HG03139 (cell line): ENCODE data around the gene PNLDC1.
"Not testable (repeated sequence)": the region's sequence is repeated elsewhere in the genome, so short reads cannot be mapped to it uniquely, and the experiment has no call there.

Experiments used
- ATAC-seq: cut with Tn5 transposase; IDR thresholded peaks from one replicate; pipeline ENCODE4 v1.9.1; 2021; ENCODE audit not compliant: unreplicated experiment

PNLDC1 gene

DNA sequence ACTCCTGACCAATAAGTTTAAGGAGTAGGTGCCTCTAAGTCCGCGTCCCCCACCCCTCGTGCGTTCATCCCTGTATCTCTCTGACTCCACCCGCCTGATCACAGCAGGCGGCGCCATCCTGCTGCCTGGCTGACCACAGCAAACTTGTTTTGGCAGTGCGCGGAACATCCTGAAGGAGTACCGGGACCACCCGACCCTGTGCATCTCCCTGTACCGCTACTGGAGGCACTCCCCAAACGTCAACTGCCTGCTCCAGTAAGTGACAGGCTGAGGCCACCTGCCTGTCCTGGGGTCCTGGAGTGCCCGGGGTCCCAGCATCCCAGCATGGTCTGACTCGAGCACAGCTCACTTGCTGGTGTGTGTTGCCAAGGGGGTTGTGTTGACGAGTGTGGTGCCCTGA is 19.0 kb downstream of the PNLDC1 start:
- no peak for ATAC-seq

DNA sequence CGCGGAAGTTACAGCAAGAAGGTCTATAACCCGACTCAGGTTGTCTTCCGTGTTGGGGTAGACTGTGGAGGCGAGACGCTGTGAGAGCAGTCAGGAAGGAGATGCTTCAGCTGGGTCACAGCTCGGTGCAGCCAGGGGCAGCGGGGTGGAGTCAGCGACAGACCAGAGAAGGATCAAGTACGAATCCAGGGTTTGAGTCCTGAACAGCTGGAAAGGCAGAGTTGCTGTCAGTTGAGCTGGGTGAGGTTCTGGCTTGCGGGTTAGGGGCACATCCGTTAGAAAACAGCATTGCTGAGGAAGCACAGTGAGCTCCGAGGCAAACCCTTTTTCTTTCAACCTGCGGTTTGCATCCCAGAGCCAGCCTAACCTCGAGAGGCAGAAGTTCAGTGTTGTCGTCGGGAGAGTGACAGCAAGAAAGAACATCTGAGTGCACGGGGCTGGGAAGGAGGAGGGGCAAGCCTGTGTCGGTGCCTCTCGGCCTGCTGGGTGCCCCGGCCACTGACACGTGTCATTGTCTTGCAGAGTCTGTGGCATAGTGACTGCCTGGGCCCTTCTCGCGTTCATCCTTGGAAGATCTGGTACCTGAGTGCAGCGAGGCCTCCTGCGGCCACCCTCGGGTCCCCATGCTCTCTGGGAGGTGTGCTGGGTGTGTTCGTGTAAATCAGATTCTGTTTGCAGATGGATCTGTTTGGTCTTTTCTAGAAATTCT is 20.0 kb downstream of the PNLDC1 start:
- no peak for ATAC-seq

DNA sequence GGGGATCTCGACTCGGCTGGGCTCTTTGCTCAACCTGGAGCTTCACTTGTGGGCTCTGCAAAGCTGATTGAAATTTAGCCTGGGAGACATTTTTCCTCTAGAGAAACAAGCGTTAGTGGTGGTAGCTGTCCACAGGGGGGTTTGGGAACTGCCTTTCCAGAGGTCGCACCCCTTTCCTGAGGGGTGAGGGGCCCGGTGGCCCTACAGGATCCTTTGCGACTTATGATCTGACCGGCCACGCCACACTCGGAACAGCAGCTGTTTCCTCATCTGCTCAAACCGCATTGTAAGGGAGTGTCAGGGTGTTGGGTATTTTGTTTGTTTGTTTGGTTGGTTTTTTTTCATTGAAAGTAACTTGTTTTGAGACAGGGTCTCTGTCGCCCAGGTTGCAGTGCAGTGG is 21.0 kb downstream of the PNLDC1 start:
- ATAC-seq, result no peak

DNA sequence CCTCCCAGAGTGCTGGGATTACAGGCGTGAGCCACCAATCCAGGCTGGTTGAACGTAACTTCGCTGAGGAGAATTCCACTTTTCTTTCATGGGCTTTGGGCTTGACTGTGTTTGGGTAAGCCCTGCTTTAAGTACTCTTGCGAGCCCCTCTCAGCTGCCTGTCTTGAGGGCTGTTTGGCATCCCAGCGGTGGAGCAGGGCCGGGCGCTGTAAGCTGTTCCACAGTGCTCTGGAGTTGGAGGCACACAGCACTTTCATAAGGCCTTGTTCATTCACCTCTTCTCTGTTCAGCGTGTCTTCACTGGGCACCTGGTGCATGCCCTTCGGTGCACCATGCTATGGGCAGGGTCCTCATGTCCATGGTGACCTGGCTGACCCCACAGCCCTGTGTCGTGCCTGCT is 21.6 kb downstream of the PNLDC1 start:
- ATAC-seq, result no peak

DNA sequence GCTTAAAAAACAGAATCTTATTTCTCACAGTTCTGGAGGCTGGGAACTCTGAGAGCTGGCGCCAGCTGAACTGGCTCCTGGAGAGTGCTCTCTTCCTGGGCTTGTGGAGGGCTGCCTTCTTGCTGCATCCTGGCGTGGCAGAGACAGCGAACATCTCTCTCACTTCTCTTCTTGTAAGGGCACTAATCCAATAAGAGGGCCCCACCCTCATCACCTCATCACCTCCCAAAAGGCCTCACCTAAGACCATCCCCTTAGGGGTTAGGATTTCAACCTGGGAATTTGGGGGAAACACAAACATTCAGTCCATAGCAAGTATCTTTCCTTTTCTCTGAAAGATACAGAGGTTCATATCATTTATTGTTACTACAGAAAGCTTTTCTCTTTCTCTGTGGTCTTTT is 23.9 kb downstream of the PNLDC1 start:
- ATAC-seq, result no peak

DNA sequence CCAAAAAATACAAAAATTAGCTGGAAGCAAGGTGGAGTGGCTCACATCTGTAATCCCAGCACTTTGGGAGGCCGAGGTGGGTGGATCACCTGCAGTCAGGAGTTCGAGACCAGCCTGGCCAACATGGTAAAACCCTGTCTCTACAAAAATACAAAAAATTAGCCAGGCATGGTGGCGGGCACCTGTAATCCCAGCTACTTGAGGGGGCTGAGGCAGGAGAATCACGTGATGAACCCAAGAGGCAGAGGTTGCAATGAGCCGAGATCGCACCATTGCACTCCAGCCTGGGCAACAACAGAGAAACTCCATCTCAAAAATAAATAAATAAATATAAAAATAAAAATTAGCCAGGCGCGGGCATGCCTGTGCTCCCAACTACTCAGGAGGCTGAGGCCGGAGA is 24.6 kb downstream of the PNLDC1 start:
- not testable (repeated sequence) for ATAC-seq

DNA sequence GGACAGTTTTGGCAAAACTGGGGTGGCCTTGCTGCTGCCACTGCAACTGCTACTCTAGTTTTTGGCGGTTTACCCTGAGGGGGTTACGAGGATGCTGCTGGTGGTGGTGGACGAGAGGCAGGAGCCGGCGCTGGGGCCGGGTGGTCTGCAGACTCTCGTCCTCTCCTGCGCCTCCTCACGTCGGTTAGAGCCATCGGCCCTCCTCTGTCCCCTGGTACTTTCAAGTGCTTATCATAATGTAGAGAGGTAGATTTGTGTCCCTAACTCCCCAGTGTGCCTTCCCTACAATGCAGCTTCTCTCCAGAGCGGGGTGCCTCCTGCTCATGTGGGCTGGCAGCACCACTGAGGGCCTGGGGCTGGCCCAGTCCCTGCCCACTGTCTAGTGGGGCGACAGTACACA is 25.9 kb downstream of the PNLDC1 start:
- no peak for ATAC-seq

DNA sequence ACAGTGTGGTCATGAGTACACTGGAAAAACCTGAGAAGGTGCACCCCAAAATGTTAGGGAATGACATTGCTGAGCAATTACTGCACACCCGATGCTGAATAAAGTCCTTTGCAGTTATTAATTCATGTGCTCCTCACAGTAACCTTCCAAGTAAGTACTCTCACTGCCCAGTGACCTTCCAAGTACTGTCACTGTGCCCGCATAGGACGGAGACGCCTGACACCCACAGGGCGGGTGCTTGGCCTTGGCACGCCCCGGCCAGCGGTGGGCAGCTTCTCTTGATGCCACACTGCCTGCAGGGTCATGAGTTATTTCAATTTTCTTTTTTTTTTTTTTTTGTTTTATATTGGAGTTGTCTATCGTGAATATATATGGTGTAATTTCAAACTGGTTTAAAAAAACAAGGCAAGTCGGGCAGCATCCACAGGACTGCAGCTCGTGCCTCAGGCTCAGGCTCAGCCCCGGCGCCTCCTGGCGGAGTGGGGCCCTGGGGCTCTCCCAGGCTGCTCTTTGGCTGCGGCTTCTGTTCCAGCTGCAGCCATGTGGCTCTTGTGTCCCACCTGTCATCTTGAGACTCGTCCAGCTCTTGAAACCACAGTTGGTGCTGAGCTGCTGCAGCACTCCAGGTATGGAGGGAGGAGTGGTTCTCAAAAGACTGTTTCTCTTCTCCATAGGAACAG is 27.0 kb downstream of the PNLDC1 start:
- no peak for ATAC-seq

DNA sequence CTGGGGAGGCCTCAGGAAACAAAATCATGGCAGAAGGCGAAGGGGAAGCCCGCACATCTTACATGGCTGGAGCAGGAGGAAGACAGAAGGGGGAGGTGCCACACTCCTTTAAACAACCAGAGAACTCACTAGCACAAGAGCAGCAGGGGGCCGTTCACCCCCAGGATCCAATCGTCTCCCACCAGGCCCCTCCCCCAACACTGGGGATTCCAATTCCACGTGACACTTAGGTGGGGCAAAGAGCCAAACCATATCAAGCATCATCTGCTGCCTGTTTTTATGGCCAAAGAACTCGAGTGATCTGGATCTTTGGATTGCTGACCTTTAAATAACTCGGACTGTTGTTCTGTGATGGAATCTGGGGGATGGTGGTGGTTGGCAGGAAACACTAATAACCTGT is 28.0 kb downstream of the PNLDC1 start:
- ATAC-seq, result no peak

DNA sequence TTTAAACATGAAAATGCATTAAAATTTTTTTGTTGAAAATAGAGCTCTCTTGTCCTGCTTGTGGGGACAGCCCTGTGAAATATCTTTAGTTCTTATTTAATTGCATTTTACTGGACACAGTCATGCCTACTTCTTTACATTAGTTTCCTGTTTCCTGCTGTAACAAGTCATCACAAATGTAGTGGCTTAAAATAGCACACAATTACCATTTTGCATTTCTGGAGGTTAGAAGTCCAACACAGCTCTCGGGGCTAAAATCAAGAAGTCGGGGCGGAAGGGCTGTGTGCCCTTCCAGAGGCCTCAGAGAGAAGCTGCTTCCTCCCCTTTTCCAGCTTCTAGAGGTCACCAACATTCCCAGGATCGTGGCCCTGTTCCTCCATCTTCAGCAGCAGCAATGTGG is 29.4 kb downstream of the PNLDC1 start:
- ATAC-seq, result no peak

DNA sequence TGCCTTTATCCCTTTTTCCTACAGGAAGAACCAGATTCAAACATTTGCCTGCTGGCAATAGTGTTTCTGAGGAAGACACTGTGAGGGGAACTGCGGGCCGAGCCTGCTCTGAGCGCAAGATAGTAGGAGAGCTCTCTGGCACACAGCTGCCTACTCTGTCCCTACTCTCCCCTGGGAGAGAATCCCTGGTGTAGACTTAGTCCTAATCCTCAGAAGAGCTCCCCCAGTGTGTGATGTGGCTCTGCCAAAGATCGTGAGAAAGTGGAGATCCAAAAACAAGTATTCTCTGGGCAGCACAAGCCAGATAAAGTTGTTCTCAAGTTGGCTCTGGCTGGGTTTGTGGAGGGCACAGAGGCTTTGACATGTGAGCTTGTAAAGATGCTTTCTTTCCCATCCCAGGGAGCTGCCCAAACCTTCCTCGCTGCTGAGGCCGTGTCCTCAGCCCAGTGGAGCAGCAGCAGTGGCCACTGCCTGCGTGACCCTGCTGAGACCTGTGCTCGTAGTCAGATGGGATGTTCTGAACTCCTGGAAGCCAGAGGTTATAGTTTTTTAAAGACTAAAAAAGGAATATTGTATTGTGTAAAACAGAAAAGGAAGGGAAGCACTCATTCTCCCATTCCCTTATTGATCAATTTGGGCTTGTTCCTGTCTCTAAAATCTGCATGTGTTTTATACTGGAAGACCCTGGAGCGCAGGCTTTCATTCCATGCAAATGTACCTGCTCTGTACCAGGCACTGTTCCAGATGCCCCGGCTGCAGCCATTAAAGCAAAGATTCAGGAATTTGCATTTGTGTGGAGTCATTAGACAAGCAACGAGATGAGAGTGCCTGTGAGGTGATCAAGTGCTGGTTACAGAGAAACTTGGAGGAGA is 30.7 kb downstream of the PNLDC1 start:
- no peak for ATAC-seq

DNA sequence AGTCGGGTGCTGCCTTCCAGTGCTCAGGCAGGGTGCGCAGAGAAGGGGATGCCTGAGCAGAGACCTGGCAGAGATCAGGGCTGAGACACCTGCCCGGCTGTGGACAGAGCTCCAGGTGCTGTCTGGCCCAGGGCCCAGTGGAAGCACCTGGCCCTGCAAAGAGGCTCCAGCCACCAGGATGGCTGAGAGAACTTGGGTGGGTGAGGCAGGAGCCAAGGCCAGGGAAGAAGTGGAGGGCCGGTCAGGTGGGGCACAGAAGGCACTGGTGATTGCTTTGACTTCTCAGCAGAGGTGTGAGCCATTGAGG is 31.2 kb downstream of the PNLDC1 start:
- ATAC-seq, result no peak

DNA sequence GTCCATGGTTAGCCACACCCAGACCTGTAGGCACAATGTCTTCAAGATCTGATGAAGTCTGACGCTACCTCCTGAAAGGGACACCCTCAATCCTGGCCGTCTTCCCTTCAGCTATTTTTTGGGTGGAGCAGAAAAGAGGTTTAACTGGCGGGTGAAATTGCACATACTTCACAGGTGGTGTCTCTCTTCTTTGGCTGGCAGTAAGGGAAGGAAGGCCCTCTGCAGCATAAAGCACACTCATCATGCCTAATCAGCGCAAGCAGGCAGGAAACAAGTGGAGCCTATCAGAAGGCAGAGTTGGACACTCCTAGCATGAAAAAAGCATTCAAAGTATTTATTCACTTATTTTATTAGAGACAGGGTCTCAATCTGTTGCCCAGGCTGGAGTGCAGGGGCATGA is 32.9 kb downstream of the PNLDC1 start:
- no peak for ATAC-seq

DNA sequence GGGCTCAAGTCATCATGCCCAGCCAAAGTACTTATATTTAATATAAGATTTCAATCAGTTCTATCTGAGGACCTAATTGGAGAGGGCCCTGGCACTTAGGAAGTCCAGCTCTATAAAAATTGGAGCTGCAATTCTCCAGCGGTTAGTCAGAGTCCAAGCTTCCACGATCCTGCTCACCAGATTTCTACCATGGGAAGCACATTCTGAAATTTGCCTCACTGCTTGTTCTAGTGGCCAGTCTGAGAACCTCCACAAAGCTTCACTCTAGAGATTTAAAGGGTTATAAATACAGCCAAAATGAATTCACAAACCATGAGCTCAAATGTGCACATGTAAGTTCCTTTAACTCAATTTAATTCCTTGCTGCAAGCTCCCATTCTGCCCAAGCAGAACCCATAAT is 33.5 kb downstream of the PNLDC1 start:
- no peak for ATAC-seq

DNA sequence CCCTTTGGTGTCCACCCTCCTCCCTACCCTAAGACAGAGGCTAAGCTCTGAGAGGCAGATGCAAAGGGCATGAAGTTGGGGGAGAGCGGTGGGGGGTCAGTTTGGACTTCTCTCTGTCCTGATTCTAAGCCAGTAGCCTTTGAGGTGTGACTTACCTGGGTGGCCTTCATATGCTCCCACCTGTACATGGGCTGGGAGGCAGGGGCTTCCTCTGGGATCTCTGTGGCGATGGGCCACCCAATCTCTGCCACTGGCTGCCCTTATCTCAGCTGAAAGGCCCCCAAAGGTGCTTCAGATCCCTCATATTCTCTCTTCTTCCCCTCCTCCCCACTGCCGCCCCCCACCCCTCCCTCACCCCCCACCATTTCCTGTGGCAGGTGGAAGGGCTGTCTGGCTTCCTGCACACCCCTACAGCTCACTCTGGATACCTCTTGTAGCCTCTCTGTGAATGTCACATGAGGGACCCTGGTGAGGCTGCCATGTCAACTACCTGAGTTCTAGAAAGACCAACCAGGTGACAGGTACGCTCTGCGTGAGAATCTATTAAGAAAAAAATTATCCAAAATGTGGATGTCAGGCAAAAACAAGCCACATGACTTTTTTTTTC is 34.0 kb downstream of the PNLDC1 start:
- ATAC-seq, result no peak

DNA sequence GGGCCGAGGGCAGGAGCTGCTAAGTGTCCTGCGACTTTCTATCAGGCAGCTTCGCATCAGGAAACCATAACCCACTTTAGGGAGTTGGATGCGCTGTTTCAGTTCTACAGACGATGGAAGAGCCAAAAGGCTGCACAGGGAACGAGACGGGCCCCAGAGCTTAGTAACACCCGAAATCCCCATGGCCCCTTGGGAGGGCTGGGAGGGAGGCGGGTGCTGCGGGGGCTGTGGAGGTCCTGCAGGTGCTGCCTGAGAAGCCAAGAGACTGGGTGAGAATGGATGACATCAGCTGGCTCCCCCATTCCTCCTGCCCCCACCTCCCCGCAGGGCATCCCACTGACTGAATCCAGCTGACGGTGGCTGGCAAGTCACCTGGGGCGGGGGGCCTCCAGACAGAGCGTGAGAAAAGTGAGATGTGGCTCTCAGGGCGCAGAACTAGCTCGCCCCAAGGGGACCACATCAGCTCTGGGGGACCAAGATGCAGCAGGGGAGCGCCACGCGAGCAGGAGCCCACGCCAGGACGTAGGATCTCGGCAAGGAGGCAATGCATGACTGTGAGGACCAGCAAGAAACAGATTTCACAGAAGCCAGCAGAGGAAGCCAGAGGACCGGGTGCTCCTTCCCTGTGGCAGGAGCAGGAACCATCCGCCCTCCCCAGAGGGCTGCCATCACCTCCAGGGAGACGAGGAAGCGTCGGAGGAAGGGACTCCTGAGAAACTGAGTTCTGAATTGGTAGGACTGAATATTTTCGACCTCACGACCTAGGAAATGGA is 36.8 kb downstream of the PNLDC1 start:
- no peak for ATAC-seq

DNA sequence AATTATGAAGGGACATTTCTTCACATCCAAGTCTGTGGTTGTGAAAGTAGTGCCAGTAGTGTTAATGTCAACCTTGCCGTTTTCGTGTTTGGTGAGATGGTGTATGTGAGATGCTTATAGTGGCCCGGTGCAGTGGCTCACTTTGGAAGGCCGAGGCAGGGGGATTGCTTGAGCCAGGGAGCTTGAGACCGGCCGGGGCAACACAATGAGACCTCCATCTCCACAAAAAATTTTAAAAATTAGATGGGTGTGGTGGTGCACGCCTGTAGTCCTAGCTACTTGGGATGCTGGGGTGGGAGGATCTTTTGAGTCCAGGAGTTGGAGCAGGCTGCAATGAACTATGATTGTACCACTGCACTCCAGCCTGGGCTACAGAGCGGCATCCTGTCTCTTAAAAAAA is 37.4 kb downstream of the PNLDC1 start:
- no peak for ATAC-seq

DNA sequence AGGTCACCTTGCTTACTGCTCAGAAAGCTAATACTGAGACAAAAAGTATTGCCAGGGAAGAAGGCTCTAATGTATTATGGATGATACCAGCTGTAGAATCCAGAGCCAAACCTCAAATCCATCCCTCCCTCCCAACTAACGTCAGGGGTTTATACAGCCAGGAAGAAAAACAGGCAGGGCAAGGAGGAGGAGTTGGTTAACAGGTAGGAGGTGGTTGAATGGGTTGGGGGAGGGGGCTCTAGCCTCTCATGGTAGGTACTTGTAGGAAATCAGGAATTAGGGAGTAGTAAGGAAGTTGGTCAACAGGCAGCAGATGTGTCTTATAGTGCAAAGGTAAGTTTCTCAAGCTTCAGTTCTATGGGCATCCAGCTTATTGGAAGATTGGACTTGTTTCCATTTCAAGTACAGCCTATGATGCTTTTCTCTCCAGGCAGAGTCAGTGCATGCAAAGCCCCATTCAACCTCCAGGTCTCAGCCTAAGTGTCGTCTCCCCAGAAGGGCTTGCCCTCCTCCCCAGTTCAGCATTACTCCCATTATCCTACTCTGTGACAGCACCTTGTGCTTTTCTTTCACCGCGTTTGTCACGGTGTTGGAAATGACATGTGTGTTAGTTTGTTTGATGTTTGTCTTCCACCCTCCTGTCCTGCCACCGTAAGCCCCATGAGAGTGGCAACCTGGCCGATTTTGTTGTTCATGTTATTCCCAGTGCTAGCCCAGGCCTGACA is 38.1 kb downstream of the PNLDC1 start:
- ATAC-seq, result no peak

DNA sequence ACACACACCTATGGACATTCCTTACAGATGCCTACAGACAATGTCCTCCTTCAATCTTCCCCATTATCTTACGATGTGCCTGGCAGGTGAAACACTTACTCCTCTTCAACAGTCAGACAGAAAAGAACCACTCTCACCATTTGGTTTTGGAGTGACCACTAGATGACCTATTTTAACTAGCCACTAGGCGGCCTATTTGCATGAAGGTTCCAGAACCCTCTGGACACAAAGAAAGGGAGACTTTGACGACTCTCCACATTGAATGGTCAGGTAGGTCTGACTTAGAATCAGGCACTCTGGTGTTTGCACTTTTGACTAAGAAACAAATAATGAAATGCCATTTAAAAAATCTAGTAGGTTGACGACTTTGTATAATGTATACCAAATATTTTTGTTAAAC is 42.0 kb downstream of the PNLDC1 start:
- ATAC-seq, result no peak
